GM12878 (cell line): ENCODE measurements around the gene MORC1. TPM values are rescaled to one million over a fixed set of nuclear protein-coding genes. Genes with fewer than 3 reads are reported as not detected.

ENCODE experiments used
- ATAC-seq: fragments of 200-7000 bp; cut with Tn5 transposase; 3 replicates; pipeline ENCODE4 v1.9.1; 2020; ENCODE audit warnings: mild to moderate bottlenecking, moderate library complexity
- BruUV-seq: library from RNA; stranded (reverse); fragments of 400-500 nt; replicated peaks from 2 replicates; lab custom pipeline; 2021; lab: Mats Ljungman, UMichigan
- CTCF ChIA-PET: fragments of 300-600 bp; sonication (Branson Sonifier 250); formaldehyde crosslinking; extraction: SDS; loops from one replicate; lab custom pipeline; 2021; ENCODE audit warnings: inconsistent platforms; lab: Yijun Ruan, JAX
- POLR2A ChIA-PET: fragments of 350-600 bp; formaldehyde crosslinking; extraction: SDS; loops from one replicate; lab custom pipeline; 2021; ENCODE audit warnings: inconsistent platforms; lab: Charles Lee
- RAD21 ChIA-PET: fragments of 300-600 bp; sonication (Branson Sonifier 250); formaldehyde crosslinking; loops from one replicate; lab custom pipeline; 2023; ENCODE audit warnings: antibody characterized with exemption; ENCODE audit not compliant: unreplicated experiment; lab: Charles Lee
- SMC1A ChIA-PET: fragments of 300-600 bp; sonication (Branson Sonifier 250); formaldehyde crosslinking; loops from one replicate; lab custom pipeline; 2023; ENCODE audit not compliant: unreplicated experiment, uncharacterized antibody; lab: Charles Lee
- DNase-seq: peaks from one replicate; pipeline ENCODE4 v3.0.0-alpha.2; 2011; ENCODE audit warnings: low read depth, low spot score
- FAIRE-seq: peaks from 3 replicates; lab custom pipeline; 2011; peaks lifted over from hg19 to GRCh38; lab: Jason Lieb, UNC
- H2AFZ ChIP-seq: 2 replicates; pipeline ENCODE4 v1.6.0; 2011; ENCODE audit warnings: low read depth, low read length, control low read depth; ENCODE audit not compliant: control insufficient read depth
- H3K27ac ChIP-seq: 2 replicates; pipeline ENCODE4 v1.5.1; 2011; ENCODE audit warnings: control low read depth; ENCODE audit not compliant: control insufficient read depth, insufficient read depth
- H3K27me3 ChIP-seq, 2 experiments: replicated peaks in 1 of 2; 2 replicates each; pipeline versions ENCODE4 v1.6.0 to v1.6.1; 2011; ENCODE audit warnings: low read length in 1 of 2; ENCODE audit not compliant: control insufficient read depth in 2 of 2, insufficient read depth in 2 of 2
- H3K36me3 ChIP-seq, 2 experiments: 2 replicates each; pipeline ENCODE4 v1.5.1; 2011; ENCODE audit warnings: low read length in 1 of 2; ENCODE audit not compliant: control insufficient read depth in 2 of 2, insufficient read depth in 2 of 2
- H3K4me1 ChIP-seq: 2 replicates; pipeline ENCODE4 v1.6.1; 2011; ENCODE audit warnings: mild to moderate bottlenecking, low read length, moderate library complexity, mixed read lengths; ENCODE audit not compliant: control insufficient read depth, insufficient read depth
- H3K4me2 ChIP-seq: 2 replicates; pipeline ENCODE4 v1.6.0; 2011; ENCODE audit warnings: control low read depth; ENCODE audit not compliant: control insufficient read depth, insufficient read depth
- H3K4me3 ChIP-seq: fragments of 200-600 bp; sonication (generic); 2 replicates; pipeline ENCODE4 v1.5.1; 2016
- H3K79me2 ChIP-seq: 2 replicates; pipeline ENCODE4 v1.6.0; 2011; ENCODE audit warnings: low read length; ENCODE audit not compliant: control insufficient read depth, insufficient read depth
- H3K9ac ChIP-seq: 2 replicates; pipeline ENCODE4 v1.8.0; 2011; ENCODE audit warnings: low read length, control low read depth, mixed read lengths; ENCODE audit not compliant: control insufficient read depth, insufficient read depth
- H3K9me3 ChIP-seq: replicated peaks from 3 replicates; pipeline ENCODE4 v1.5.1; 2011; ENCODE audit warnings: mild to moderate bottlenecking, low read length; ENCODE audit not compliant: control insufficient read depth, insufficient read depth
- H4K20me1 ChIP-seq: 2 replicates; pipeline ENCODE4 v1.6.0; 2011; ENCODE audit not compliant: control insufficient read depth, insufficient read depth
- BCL11A ChIP-seq: IDR thresholded peaks from 2 replicates; pipeline ENCODE4 v1.6.1; 2011; ENCODE audit warnings: low read depth, low read length
- STAT3 ChIP-seq: IDR thresholded peaks from 2 replicates; pipeline ENCODE4 v1.6.1; 2011; ENCODE audit warnings: low read depth, low read length, improper control_type of control experiment
- WGBS: methylation state at CpG from one replicate; pipeline ENCODE4 v1.1.6; 2016; ENCODE audit warnings: low lambda C conversion rate; ENCODE audit not compliant: insufficient replicate concordance, insufficient coverage; ENCODE audit errors: missing lambda C conversion rate; 5-methylcytosine and 5-hydroxymethylcytosine counted together
- in situ Hi-C: fragments of 300-500 bp; cut with MboI; formaldehyde crosslinking; loops from 9 replicates; pipeline ENCODE4 v1.14.3; 2018; ENCODE audit warnings: mixed read lengths
- intact Hi-C: fragments of 100-400 bp; cut with micrococcal nuclease; formaldehyde crosslinking; loops from one replicate; pipeline ENCODE4 v1.14.2; 2022; ENCODE audit not compliant: unreplicated experiment
- polyA plus RNA-seq, 11 experiments: library from polyadenylated mRNA; depleted of rRNA in 4 of 11; unstranded in 6 of 11; stranded (reverse) in 5 of 11; fragments of >200 nt; fragmentation: Nextera tagmentation in 4 of 11; fragmentation: Illumina TruSeq in 1 of 11; extraction: Ambion mirVana in 4 of 11; extraction: Trizol in 1 of 11; gene quantifications; 1 replicate in 1 of 11; 2 replicates in 10 of 11; pipeline versions ENCODE4 v1.2.1 to v1.2.3, GENCODE V29; 2011 to 2016; ENCODE audit warnings: inconsistent platforms in 2 of 11, missing spikeins in 2 of 11, low read depth in 1 of 11
- total RNA-seq, 4 experiments: library from RNA; depleted of rRNA in 3 of 4; stranded (reverse); fragments of >200 nt in 3 of 4; fragmentation: Illumina TruSeq in 1 of 4; extraction: Trizol in 1 of 4; gene quantifications; 2 replicates each; pipeline versions ENCODE4 v1.2.1 to v1.2.3, GENCODE V29; 2013 to 2021
- TF ChIP-seq, protein P1 (sequence below): fragments of 450-650 bp; IDR thresholded peaks from 2 replicates; pipeline ENCODE4 v1.6.1; 2017; ENCODE audit warnings: mild to moderate bottlenecking, low read depth, inconsistent platforms; ENCODE audit not compliant: poor library complexity, severe bottlenecking
- TF ChIP-seq, protein P2 (sequence below): fragments of 450-650 bp; formaldehyde crosslinking; IDR thresholded peaks from 2 replicates; pipeline ENCODE4 v1.4.0; 2020; ENCODE audit warnings: mild to moderate bottlenecking, moderate library complexity

The MORC1 gene
- total and polyA plus RNA-seq, 10 of the 15 experiments (the other 5 are each of a cell fraction or from before 2014, with no cell fraction given), result 0.18 TPM; not detected in 9

DNA sequence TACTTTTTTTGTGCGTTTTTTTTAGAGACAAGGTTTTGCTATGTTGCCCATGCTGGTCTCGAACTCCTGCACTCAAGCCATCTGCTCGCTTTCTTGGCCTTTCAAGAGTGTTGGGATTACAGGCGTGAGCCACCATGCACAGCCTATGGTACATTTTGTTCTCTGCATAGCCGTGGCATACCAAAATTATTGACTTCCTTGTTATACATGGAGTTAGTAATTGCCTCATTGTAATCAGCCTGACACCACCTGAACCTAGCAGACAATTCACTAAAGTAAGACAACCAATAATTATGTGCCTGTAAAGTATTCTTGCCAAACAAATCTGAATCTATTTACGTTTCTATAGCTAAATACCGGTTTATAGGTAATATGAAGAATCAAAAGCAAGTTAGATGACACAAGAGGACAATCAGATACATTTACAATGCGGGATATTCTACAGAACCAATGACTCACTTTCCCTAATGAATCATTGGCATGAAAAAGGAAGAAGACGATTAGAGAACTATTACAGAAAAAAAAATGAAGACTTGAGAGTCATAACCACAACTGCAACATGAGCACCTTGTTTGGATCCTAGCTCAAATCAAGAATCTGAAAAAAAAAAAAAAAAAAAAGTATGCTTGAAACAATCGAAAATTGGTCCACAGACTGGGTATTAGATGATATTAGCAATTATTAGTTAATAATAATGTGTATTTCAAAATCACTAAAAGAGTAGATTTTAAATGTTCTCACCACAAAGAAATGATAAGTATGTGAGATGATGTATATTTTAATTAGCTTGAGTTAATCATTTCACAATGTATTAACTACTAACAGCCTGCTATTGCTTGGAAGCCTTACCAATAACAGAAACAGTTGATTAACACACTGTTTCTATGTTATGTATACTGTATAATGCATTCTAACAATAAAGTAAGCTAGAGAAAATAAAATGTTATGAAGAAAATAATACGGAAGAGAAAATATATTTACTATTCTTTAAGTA lies 171.3 kb downstream of the MORC1 start:
- SMC1A ChIA-PET, result interaction anchor here (1.5 kb wide), 1 partner anchor 31 kb away, joined by 3 read pairs; no protein-coding TSS in a partner anchor
- no peaks in the 10 kb centered on the region for H3K9me3 ChIP-seq
- FAIRE-seq (no peak), ATAC-seq (no peak), DNase-seq (no peak)
- H3K79me2 ChIP-seq, result no peaks in the 10 kb centered on the region
- RAD21 ChIA-PET, result no interaction called here
- H2AFZ ChIP-seq, result no peak overlapping the region
- no peaks in the 10 kb centered on the region for H4K20me1 ChIP-seq
- in situ Hi-C loops, result no loop called here
- 18% methylated on average over 11 of the region's 11 CpGs for WGBS
- H3K9ac ChIP-seq, result no peak overlapping the region
- no peaks in the 10 kb centered on the region for H3K4me1 ChIP-seq
- no peak overlapping the region for H3K27ac ChIP-seq
- POLR2A ChIA-PET, result interaction anchor here (0.6 kb wide), 2 partner anchors 43 to 697 kb away, joined by 3 to 4 read pairs; no protein-coding TSS in a partner anchor
- no peaks in the 10 kb centered on the region for H3K36me3 ChIP-seq
- BruUV-seq, result no TSS peak
- no peak for TF ChIP-seq STAT3
- TF ChIP-seq BCL11A, result no peak
- TF ChIP-seq, protein P1, sequence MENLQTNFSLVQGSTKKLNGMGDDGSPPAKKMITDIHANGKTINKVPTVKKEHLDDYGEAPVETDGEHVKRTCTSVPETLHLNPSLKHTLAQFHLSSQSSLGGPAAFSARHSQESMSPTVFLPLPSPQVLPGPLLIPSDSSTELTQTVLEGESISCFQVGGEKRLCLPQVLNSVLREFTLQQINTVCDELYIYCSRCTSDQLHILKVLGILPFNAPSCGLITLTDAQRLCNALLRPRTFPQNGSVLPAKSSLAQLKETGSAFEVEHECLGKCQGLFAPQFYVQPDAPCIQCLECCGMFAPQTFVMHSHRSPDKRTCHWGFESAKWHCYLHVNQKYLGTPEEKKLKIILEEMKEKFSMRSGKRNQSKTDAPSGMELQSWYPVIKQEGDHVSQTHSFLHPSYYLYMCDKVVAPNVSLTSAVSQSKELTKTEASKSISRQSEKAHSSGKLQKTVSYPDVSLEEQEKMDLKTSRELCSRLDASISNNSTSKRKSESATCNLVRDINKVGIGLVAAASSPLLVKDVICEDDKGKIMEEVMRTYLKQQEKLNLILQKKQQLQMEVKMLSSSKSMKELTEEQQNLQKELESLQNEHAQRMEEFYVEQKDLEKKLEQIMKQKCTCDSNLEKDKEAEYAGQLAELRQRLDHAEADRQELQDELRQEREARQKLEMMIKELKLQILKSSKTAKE, result no peak
- TF ChIP-seq, protein P2, sequence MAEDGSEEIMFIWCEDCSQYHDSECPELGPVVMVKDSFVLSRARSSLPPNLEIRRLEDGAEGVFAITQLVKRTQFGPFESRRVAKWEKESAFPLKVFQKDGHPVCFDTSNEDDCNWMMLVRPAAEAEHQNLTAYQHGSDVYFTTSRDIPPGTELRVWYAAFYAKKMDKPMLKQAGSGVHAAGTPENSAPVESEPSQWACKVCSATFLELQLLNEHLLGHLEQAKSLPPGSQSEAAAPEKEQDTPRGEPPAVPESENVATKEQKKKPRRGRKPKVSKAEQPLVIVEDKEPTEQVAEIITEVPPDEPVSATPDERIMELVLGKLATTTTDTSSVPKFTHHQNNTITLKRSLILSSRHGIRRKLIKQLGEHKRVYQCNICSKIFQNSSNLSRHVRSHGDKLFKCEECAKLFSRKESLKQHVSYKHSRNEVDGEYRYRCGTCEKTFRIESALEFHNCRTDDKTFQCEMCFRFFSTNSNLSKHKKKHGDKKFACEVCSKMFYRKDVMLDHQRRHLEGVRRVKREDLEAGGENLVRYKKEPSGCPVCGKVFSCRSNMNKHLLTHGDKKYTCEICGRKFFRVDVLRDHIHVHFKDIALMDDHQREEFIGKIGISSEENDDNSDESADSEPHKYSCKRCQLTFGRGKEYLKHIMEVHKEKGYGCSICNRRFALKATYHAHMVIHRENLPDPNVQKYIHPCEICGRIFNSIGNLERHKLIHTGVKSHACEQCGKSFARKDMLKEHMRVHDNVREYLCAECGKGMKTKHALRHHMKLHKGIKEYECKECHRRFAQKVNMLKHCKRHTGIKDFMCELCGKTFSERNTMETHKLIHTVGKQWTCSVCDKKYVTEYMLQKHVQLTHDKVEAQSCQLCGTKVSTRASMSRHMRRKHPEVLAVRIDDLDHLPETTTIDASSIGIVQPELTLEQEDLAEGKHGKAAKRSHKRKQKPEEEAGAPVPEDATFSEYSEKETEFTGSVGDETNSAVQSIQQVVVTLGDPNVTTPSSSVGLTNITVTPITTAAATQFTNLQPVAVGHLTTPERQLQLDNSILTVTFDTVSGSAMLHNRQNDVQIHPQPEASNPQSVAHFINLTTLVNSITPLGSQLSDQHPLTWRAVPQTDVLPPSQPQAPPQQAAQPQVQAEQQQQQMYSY (CRISPR knock-in tag), result no peak
- no peak overlapping the region for H3K4me2 ChIP-seq
- no peak overlapping the region for H3K4me3 ChIP-seq
- CTCF ChIA-PET, result no interaction called here
- H3K27me3 ChIP-seq, result no peaks in the 10 kb centered on the region; a peak in 1 of 4 replicates
- intact Hi-C loops, result no loop called here
